Myocyte (in vitro differentiated cells): ENCODE results near the gene ANKRD1. TPM values are rescaled to one million over a fixed set of nuclear protein-coding genes. Genes with fewer than 3 reads are reported as not detected.
"Not testable (repeated sequence)": the region's sequence is repeated elsewhere in the genome, so short reads cannot be mapped to it uniquely, and the experiment has no call there.

Experiments used
- DNase-seq: peaks from one replicate; pipeline ENCODE4 v3.0.0-alpha.2; 2012; ENCODE audit warnings: low read depth
- polyA plus RNA-seq: library from polyadenylated mRNA; unstranded; fragments of >200 nt; gene quantifications from one replicate; pipeline ENCODE4 v1.2.1, GENCODE V29; 2012; ENCODE audit warnings: missing spikeins
- total RNA-seq: library from RNA; depleted of rRNA; stranded (reverse); fragments of >200 nt; gene quantifications from 2 replicates; pipeline ENCODE4 v1.2.3, GENCODE V29; 2014

ANKRD1 gene
- 970 and 2,203 TPM in 2 replicates for total RNA-seq
- polyA plus RNA-seq, result 1,024 TPM

DNA sequence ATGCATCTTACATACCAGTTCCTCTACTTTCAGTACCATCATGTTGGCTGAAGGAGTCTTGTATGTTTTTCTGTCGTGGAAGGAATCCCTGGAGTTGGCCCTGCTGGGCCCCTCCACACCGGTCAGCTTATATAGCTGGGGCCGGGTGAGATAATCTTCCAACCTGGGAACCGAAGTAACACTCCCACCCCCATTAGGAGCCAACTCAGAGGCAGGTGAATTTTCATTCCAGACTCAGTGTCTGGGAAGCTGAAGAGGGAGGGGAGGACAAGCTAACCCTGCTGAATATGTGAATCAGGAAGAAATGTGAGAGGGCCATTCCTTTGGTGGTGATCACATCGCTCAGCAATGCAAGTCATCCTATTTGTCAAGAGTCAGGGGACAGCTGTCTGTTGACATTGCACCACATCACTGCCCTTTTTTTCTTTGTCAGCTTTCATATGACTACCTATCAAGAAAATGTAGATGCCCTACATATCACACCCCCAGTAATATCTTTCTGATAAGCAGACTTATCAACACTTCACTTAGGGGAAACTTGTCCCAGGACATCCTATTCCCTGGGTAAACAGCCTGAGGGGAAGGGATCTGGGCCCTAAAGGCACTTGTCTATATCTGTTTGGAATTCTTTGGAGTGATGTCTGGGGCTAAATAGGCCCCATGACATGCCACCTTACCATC is at the start of gene ANKRD1:
Gene ANKRD1 (minus strand): TSS at position 102 of the 681 bp plus-strand sequence. CDS start 60 bp downstream, at position 42.
- DNase-seq, result peak; percentile 99

- DNase-seq, result peak; percentile 57
Observed at GRCh38 chr10:90969947-90970673, 49.2 kb upstream of the ANKRD1 start.

DNA sequence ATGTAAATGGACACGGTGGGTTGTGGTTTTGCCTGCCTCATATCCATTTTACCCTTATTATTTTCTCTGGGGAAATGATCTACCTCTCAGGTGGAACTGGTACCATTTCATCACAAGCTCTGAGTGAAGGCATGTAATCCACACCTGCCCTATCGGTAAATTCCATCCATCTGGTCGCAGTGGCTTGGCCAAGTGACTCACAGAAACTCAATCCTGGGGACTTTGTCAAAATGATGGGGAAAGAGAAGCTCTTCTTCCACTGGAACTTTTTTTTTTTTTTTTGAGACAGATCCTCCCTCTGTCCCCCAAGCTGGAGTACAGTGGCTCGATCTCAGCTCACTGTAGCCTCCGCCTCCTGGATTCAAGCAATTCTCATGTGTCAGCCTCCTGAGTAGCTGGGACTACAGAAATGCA is 48.2 kb upstream of the ANKRD1 start:
- DNase-seq, result no peak

DNA sequence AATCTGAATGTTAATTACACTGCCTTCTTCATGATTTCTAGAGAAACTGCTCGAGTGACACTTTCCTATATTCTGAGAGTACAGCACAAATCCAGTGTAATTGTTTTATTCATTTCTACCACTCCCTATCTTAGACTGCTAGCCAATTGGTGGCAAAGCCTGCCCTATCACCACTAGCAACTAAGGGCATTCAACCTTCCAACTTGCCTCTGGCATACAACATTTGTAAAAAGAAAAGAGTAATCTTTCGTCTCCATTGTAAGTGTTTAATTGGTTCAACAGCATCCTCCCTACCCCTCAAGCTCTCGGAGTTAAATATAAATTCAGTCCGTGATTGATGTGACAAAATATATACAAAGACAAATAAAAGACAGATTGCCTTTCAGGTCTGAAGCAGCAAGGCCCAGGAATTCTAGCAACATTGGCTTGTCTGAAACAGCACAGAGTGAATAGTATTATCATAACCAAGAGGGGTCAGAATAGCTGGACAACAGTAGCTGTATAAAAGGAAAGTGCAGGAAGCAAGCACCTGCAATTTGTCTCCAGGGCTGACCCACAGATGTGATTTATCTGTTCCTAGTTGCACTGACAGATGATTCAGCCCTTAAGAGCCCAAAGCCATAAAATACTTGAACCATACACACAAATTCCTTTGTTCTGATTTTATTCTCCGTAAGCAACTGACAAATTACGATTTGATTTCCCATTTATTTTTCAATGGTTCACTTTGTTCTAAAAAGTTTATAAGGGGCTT is 47.6 kb upstream of the ANKRD1 start:
- peak; percentile 68 for DNase-seq

- DNase-seq, result no peak
Observed at GRCh38 chr10:90967865-90968264, 47.0 kb upstream of the ANKRD1 start.

DNA sequence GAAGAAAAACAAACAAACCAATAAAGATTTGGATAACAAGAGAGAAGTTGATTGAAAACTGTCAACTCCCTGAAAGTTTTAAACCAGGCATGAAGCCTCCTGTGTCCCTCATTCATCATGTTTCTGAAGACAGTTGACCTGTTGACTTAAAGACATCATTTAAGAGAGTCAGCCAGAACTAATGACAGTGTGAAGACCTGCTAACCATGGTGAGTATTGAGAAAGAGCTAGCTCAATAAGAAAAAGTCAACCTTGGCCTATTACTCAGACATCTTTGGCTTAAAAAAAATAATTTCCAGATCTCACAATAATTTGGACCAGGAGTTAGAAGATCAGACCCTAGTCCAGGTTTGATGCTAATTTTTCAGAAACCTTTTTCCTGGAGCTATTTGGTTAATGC is 45.3 kb upstream of the ANKRD1 start:
- DNase-seq, result no peak

DNA sequence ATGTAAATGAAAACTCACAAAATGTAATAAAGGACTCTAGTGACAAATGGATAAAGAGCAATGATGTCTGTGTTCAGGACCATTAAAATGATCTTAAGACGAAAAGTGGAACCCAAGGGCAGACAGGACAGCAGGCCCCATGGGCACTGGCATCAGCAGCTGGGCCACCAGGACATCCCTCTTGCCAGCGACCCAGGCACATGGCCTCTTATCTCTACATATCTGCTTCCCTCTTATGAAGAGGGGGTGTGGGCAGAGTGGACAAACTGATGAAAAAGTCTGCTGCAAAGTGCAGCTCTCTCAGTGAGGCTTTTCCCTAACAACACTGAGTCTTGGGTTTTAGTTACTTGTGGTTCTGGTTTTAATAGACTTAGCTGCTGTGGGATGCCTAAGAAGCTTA is 44.8 kb upstream of the ANKRD1 start:
- DNase-seq, result no peak

- no peak for DNase-seq
Observed at GRCh38 chr10:90964781-90965465, 44.0 kb upstream of the ANKRD1 start.

GRCh38 chr10:90963331-90963730 is 42.4 kb upstream of the ANKRD1 start:
- no peak for DNase-seq

DNA sequence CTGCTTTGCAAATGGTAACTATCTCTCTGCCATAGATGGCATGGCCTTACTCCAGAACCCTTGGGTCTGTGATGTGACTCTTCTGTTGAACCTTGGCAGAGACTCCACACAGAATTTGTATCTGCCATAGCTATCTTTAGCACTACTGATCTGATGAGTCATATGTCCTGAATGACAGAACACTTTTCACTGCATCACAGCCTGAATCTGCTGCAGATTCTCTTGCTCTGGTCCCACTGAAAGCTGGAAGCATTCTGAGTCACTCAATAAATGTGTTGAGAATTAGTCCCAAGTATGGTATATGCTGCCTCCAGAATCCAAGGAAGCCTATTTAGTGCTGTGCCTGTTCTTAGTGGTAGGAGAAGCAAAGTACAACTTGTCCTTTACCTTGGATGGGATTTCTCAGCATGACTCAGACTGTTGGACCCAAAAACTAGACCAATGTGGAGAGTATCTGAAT is 39.5 kb upstream of the ANKRD1 start:
- peak; percentile 85 for DNase-seq

DNA sequence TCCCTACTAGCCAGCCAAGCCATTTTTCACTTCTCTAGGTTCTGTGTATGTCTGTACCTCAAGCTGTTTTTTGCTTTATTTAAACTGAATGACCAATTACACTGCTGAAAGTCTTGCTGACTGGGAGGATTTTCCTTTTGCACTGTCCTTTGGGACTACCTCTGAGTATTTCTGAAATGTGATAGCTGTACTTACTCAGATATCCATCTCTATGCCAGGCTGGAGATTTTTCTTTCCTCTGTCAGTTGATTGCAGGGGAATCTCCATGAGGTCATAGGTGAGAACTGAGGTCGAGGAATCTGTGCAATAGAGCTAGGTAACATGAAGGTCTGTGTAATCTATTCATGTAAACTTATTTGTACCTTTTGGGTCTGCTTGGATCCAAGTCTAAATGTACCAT is 38.9 kb upstream of the ANKRD1 start:
- DNase-seq, result peak; percentile 71

DNA sequence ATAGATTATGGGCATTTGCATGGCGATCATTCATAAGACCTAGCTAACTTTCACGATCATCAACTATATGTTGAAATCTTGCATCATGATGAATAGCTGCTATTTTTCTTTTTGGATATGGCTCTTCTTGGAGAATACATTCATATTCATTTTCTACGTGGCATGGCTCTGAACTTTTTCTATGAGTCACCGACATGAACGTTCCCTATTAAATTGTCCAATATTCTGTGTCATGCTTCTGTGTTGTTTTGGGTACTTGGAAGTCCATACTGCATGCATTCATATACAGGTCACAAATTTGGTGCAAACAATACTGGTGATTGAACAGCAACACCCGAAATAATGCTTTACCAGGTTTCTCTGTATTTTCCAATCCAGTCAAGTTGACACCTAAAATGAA is 37.9 kb upstream of the ANKRD1 start:
- DNase-seq, result no peak

GRCh38 chr10:90947030-90947960 is 26.4 kb upstream of the ANKRD1 start:
- peak; percentile 28 for DNase-seq

- DNase-seq, result no peak
Observed at GRCh38 chr10:90945491-90946070, 24.7 kb upstream of the ANKRD1 start.

GRCh38 chr10:90944749-90945148 is 23.9 kb upstream of the ANKRD1 start:
- no peak for DNase-seq

DNA sequence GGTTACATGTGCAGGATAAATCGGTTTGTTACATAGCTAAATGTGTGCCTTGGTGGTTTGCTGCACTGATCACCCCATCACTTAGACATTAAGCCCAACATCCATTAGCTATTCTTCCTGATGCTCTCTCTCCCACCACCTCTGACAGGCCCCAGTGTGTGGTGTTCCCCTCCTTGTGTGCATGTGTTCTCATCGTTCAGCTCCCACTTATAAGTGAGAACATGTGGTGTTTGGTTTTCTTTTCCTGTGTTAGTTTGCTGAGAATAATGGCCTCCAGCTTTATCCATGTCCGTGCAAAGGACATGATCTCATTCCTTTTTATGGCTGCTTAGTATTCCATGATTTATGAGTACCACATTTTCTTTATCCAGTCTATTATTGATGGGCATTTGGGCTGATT is 22.1 kb upstream of the ANKRD1 start:
- DNase-seq, result not testable (repeated sequence)

- no peak for DNase-seq
Observed at GRCh38 chr10:90939648-90940047, 18.8 kb upstream of the ANKRD1 start.

DNA sequence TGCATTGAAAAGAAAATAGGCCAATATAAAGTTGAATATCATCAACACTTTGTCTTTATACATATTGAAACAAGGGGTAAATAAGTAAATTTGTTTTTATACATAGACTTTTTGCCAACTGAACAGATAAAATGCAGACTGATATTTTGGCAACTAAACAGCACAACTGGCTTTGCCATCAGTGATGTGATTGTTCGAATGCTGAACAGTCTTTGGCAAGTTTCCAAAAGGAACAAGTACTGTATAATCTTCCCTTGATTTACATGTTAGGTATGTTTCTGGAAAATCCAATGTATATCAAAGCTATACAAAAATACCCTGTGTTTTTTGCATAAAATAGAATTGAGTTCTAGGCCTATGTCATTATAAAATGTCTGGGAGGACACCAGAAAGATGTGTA is 18.2 kb upstream of the ANKRD1 start:
- no peak for DNase-seq

GRCh38 chr10:90937645-90938258 is 16.9 kb upstream of the ANKRD1 start:
- DNase-seq, result no peak
